GM19468 (cell line): ENCODE results near the gene ZIC2.

ENCODE experiments used
- ATAC-seq: cut with Tn5 transposase; IDR thresholded peaks from one replicate; pipeline ENCODE4 v1.9.1; 2021; ENCODE audit warnings: mild to moderate bottlenecking, moderate library complexity, moderate number of reproducible peaks; ENCODE audit not compliant: unreplicated experiment; ENCODE audit errors: extremely low read depth

The ZIC2 gene

DNA sequence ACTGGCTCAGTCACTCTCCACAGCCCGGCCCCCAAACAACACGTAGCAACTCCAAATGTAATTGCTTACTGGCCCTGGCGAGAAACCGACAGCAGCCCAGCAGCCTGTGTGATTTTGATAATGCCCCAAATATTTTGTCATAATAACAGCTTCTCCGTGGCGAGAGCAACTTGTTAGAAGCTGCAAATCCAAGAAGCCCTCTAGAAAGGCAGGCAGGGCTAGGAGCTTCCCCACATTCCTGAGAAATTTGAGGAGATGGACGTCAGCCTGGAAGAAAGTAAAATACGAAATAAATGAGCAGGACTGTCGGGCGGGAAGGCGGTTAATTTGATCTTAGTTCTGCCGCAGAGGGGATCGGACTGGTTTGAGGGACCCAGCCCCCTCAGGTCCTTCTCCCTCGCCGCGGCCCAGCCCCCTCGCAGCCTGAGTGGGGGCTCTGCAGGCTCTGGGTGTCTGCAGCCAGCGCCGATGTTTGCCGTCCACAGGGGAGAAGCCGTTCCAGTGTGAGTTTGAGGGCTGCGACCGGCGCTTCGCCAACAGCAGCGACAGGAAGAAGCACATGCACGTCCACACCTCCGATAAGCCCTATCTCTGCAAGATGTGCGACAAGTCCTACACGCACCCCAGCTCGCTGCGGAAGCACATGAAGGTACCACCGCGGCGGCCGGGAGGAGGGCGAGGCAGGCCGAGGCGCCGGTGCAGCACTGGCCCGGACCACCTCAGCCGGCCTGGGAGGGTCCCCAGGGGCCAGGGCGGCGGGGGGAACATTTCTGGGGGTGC is 3.1 kb downstream of the ZIC2 start:
- no peak for ATAC-seq

GRCh38 chr13:99985241-99985874 is 3.8 kb downstream of the ZIC2 start:
- no peak for ATAC-seq

DNA sequence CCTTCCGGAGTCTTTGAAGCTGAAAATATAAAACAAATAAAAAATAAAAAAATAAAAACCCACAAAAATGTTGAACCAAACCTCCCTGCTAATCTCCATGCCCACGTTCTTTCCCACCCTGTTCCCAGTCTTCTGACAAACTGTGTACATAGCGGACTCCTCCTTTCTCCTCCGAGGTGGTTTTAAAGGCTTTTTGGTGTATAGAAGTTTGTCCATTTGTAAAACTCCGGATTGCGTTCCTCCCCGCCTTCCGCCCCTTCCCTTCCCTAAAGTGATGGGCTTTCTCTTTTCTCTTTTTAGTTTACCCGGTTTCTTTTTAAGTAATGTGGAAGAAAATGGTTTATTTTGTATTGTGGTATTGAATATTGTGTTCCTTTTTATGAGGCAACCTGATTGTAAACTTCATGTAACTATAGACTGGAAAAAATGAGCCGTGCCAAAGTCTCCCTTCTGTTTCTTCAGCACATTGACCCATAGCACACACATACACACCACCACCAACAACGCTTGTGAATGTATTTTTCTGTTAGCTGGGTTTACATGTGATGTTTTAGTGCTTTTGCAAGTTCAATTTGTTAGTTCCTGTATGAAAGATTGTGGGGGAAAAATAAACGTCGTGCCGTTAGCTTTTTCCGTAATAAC is 4.4 kb downstream of the ZIC2 start:
- no peak for ATAC-seq

- no peak for ATAC-seq
Observed at GRCh38 chr13:99986741-99987140, 5.2 kb downstream of the ZIC2 start.

DNA sequence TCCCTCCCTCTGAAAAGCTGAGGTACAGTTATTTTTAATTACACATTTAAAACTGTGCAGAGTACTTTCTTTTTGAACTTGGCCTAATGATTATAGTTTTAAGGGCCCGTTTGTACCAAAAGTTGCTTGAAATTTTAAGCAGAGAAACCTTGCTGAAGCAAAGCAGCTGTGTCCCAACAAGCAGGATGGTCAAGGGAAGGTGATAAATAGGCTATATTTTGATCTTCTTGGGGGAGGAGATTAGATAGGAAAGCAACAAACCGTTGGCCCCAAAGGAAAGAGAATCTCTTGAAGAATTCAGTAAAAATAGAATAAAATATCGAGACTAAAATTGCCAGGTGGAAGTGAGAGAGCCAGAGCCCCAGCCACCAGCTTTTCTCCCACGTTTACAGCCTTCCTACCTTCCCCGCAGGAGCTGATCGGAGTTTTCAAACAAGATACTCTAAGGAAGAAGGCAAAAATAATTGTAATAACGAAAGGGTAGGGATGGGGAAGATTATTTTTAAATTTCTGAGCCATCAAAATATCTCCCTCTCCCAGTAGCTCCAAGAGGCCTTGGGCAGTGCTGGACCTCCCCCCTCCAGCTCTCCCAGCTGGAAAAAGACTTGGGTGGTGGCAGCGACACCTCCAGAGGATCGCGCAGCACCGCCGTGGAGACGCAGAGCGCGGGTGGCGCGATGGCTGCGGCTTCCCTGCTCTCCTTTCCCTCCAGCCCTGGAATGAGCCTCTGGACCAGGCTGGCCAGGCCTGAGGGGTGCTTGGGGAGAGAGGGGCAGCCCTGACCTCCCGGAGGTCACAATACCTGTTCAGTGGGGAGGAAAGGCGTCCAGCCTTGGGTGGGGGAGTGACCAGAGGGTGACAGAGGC is 5.8 kb downstream of the ZIC2 start:
- ATAC-seq, result no peak

DNA sequence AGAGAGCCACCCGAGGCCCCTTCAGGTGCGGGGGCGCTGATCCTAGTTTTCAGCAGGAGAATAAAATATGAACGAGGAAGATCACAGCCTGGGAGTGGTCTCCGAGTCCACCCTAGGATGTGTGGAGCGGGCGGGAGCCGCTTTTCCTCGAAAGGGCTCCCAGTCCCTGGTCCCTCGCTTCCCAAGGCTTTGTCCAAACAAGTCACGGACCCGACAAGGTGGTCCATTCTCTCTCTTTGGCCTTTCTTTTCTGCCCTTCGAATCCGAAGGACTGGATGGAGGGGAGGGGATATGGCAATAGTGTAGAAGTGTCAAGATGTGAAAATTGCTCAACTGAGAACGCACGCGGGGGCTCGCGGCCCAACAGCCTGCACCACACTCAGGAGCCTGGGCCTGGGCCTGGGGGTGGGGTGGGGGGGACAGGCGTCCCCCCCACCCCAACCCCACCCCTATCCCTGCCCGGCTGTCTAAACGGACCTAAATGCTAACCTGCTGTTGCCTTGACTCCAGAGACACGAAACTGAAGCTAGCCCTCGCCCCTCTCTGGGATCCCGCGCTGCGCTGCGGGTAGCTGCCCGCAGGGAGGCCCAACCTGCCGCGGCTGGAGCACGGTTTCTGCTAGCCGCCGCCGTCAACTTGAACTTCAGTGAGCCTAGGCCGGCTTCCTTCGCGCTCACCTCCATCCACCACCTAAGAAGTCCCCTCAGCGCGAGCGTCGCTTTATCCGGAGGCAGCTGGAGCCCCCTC is 7.1 kb downstream of the ZIC2 start:
- no peak for ATAC-seq

DNA sequence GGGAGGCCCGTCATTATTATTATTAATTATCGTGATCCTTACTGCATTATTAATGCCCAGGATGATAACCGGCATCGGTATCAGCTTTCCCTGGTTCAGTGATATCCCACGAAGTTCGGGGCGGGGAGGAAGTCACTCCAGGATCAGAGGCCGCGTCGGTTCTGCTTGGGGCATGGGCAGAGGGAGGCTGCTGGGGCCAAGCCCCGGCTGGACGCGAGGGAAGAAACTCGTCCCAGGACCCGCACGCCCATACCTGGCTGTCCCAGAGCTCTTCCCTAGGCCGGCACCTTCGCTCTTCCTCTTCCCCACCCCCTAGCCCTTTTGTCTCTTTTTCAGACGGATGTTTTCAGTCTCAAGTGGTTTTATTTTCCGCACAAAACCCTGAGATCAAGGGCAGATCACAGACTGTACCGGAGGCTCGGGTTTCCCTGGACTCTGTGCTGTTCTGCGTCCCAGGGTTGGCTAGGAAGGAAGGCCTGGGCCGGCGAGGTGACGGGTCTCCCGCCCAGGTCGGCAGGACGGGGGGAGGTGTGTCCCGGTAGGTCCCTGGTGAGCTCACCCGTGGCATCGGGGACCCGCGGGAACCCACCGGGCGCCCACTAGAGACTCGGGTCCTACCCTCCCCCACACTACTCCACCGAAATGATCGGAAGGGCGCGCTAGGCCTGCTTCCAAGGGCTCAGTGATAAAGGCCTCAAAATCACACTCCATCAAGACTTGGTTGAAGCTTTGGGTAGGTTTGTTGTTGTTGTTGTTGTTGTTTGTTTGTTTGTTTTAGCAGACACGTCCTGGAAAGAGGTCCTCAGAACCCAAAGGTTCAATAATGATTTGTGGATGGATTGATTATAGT is 7.9 kb downstream of the ZIC2 start:
- ATAC-seq, result no peak

DNA sequence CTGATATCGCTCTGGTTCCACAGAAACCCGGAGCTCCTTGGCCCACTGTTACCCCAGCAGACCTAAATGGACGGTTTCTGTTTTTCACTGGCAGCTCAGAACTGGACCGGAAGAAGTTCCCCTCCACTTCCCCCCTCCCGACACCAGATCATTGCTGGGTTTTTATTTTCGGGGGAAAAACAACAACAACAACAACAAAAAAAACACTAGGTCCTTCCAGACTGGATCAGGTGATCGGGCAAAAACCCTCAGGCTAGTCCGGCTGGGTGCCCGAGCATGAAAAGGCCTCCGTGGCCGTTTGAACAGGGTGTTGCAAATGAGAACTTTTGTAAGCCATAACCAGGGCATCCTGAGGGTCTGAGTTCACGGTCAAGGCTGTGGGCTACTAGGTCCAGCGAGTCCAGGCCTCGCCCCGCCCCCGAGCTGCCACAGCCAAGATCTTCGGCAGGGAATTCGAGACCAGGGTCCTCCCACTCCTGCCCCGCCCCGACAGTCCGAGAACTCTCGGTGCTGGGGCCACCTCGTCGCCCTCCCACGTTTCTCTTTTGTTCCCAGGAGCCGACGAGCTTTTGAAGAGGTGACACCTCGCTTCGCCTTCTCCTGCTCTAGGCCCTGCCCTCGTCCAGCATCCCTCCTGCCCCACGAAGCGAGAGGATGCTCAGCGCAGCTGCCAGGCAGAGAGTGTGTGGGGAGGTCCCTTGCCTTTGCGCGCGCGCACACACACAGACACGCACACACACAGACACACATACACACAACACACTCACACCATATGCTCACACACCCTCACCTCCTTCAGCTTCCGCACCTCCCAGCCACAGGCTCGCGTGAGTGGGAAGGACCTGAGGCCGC is 8.8 kb downstream of the ZIC2 start:
- no peak for ATAC-seq

- no peak for ATAC-seq
Observed at GRCh38 chr13:99991013-99991827, 9.6 kb downstream of the ZIC2 start.

GRCh38 chr13:99991828-99992775 is 10.5 kb downstream of the ZIC2 start:
- no peak for ATAC-seq

GRCh38 chr13:99992949-99993351 is 11.4 kb downstream of the ZIC2 start:
- no peak for ATAC-seq

DNA sequence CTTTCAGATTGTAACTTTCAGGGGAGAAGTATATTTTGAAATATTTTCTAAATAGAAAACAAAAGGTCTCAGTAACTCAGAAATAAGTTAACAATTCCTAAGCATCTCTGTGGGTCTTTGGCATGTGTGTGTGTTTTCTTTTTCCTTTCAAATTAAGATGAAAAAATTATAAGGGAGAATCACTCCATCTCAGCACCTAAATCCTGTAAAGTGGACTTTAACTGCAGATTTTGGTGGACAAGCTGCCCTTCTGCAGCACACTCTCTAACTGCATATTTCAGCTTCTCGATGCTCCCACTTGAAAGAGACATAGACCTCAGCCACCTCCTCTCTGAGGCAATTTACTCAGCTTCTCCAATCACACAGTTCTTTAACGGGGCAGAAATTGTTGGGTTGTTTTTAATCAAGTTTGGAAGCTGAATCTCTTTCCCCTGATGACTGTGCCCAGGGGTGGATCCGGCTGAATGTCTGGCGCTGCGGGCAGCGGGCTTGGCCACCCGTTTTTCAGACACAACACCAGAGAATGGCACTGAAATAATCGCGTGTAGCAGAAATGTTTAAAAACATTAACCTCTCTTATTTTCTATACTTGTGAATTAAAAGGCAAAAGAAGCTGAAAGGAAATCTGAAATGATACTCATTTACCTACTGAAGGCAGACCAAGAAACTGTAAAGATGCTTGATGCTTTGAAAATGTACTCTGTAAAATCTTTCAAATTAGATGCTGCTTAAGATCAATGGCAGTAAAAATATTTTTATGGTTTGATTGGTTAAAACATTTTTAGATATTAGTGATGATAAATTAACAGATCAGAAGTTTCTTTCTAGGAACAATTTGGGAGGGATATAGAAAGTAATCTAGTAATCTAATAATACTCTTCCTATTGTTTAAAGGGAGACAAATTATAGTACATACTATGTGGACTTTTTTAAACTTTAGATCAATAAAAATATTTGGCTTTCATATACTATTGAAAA is 12.4 kb downstream of the ZIC2 start:
- ATAC-seq, result no peak

GRCh38 chr13:99994638-99995020 is 13.0 kb downstream of the ZIC2 start:
- no peak for ATAC-seq

- no peak for ATAC-seq
Observed at GRCh38 chr13:99995104-99995588, 13.6 kb downstream of the ZIC2 start.
